Measurements from ENCODE around the gene METTL24.
"Not testable (repeated sequence)": the region's sequence is repeated elsewhere in the genome, so short reads cannot be mapped to it uniquely, and the experiment has no call there.

The METTL24 gene

GRCh38 chr6:110270165-110270564, 88.0 kb downstream of the METTL24 start:
- no peak for DNase-seq (ENCODE audit: low read depth in 3 of 3, low spot score in 1 of 3)

DNA sequence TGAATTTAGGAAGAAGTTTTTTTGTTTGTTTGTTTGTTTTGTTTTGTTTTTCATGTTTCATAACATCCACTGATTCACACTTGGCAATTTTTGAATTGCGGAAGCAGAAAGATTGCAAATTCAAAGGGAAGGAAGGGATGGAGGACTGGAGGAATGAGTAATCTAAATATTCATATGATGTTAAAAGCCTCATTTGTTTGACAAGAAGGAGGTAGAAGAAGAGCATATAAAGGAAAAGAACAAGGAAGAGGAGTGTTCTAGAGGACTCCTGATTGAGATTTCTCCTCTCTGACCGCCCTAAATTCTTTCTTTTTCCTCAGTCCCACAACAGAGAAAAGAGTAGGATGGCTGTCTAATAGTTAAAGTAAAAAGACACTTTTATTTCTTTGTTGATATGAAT, 88.5 kb downstream of the METTL24 start:
- no peak for DNase-seq (ENCODE audit: low read depth in 3 of 3, low spot score in 1 of 3)

DNA sequence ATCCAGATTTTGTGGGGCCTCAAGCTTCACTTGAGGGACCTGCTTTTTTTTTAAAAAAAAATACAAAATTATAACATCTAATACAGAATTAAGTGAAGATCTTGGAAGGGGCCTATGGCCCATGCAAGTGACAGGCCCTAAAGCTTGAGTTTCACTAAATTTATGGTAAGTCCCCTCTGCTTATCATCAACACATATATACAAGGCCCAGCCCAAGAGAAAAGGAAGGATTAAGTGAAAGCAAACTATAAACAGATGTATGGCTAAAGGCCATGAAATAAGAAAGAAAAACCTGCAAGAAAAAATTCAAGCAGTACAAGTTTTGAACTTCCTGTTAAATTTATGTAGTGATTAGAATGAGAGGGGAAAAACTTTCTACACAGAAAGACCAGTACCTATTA, 91.2 kb downstream of the METTL24 start:
- no peak for DNase-seq (ENCODE audit: low read depth in 3 of 3, low spot score in 1 of 3)

- DNase-seq (ENCODE audit: low read depth in 3 of 3, low spot score in 1 of 3) = no peak
Observed at GRCh38 chr6:110265273-110265672, 92.9 kb downstream of the METTL24 start.

DNA sequence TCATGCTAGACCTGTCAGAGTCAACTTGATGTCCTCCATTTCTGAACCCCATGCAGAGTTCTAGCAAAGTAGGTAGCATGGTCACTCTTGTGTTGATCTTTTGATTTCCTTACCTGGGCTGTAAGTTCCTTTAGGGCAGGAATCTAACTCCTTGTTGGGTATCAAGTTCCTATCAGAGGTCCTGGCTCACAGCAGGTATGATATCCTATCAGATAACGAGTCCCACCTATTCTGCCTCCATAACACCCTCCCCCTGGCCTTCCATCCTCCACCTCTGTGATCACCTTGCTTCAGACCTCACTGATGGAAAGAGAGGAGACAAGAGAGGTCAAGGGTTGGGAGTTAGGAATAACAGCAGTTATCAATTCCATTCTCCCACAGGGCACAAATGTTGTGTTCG, 101.8 kb downstream of the METTL24 start:
- DNase-seq (ENCODE audit: low read depth in 3 of 3, low spot score in 1 of 3) = no peak

DNA sequence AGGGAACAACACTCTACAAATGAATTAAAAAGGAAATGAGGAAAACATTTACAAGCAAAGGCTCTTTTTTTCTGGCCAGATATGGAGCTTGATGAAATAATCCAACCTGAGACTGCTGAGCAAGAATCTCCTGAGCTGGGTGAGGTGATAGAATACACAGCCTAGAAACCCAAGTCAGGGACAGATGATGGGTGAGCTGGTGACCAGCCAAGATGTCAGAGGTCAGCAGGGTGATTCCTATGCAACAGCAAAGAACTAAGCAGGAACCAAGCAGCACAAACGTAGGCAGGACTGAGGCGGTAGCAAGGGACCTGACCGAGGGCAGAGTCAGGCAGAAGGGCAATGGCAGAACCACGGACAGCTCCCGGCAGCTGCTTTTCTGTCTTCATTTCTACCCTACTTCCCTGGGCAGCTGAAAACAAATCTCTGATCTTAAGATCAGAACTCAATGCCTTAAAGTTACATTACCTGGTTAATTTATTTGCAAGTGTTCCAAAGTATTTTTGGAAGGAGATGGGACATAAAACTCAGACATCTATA, 102.9 kb downstream of the METTL24 start:
- peak in 1 of 3 donors; percentile 0 for DNase-seq (ENCODE audit: low read depth in 3 of 3, low spot score in 1 of 3)

GRCh38 chr6:110250838-110251237, 107.3 kb downstream of the METTL24 start:
- no peak for DNase-seq (ENCODE audit: low read depth in 3 of 3, low spot score in 1 of 3)

GRCh38 chr6:110250058-110250457, 108.1 kb downstream of the METTL24 start:
- no peak for DNase-seq (ENCODE audit: low read depth in 3 of 3, low spot score in 1 of 3)

- DNase-seq (ENCODE audit: low read depth in 3 of 3, low spot score in 1 of 3) = no peak
Observed at GRCh38 chr6:110246900-110247546, 111.1 kb downstream of the METTL24 start.

DNA sequence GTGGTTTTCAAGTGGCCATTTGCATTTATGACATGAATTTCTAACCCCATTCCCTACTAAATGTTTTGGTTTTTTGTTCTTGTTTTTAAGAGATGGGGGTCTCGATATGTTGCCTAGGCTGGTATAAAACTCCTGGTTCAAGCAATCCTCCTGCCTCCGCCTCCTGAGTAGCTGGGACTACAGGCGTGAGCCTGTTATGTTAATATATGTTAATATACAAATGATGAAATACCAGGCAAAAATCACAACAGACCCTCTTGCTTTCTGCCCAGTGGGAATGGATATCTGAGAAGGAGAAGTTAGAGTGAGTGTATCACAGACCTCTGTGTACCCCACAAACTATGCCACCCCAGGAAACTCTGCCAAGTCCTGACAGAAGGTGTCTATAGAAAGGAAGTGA, 111.8 kb downstream of the METTL24 start:
- DNase-seq (ENCODE audit: low read depth in 3 of 3, low spot score in 1 of 3) = no peak

- DNase-seq (ENCODE audit: low read depth in 3 of 3, low spot score in 1 of 3) = not testable (repeated sequence)
Observed at GRCh38 chr6:110244621-110245020, 113.5 kb downstream of the METTL24 start.

DNA sequence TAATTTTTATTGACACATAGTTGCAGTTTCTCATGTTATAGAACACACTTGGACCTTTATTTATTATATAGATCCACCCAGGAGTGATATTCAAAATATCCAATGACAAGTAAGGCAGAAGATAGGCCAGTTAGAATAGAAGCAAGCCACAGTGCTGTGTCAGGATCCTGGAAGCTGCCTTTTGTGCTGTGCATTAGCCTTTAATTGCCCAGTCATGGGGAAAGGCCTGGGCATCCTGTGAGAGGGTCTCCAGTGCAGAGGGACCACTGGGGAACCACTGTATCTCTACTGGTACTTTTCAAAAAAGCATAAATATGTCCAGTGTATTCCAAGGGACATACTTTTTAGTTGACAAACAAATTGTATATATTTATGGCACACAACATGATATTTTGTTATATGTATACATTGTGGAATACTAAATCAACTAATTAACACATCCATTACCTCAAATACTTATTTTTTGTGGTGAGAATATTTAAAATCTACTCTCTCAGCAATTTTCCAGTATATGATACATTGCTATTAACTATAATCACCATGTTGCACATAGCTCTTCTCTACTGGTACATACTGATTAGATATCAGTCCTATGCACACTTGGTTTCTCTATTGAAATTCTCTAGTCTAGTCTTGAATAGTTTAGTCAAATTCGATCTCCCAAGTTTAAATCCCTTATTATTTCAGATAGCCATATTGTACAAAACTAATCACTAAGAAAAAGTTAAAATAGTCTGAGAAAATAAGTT, 118.4 kb downstream of the METTL24 start:
- no peak for DNase-seq (ENCODE audit: low read depth in 3 of 3, low spot score in 1 of 3)

DNA sequence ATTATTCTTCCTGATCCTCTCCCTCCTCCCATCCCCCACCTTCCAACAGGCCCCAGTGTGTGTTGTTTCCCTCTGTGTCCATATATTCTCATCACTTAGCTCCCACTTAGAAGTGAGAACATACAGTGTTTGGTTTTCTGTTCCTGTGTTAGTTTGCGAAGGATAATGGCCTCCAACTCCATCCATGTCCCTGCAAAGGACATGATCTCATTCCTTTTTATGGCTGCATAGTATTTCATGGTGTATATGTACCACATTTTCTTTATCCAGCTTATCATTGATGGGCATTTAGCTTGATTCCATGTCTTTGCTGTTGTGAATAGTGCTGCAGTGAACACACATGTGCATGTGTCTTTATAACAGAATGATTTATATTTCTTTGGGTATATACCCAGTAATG, 122.1 kb downstream of the METTL24 start:
- not testable (repeated sequence) for DNase-seq (ENCODE audit: low read depth in 3 of 3, low spot score in 1 of 3)

DNA sequence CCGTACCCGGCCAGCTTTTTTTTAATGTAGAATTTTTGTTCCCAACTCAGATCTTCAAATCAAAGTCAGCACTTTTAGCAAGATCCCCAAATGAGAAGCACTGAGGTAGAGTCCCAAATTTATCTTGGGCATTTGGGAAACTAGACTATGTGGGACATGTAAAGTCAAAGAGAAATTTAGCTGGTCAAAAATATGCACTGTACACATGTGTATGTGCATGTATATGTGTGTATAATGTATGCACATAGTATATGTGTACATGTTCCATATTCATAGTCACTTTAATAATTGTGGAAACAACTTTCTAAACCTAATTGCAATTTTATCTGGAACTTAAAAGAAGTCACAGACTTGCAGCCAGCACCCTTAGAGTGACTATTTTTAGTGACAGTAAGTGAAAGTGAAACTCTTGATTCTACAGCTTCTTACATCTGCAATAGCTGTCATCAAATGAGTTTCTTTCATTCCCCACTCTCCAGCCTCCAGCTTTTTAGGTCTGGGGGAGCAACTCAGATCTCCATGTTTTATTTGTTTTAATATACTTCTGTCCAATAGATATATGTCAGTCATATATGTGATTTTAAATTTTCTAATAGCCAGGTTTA, 124.3 kb downstream of the METTL24 start:
- DNase-seq (ENCODE audit: low read depth in 3 of 3, low spot score in 1 of 3) = no peak

- no peak for DNase-seq (ENCODE audit: low read depth in 3 of 3, low spot score in 1 of 3)
Observed at GRCh38 chr6:110232450-110232849, 125.7 kb downstream of the METTL24 start.

- DNase-seq (ENCODE audit: low read depth in 3 of 3, low spot score in 1 of 3) = no peak
Observed at GRCh38 chr6:110226261-110226660, 131.9 kb downstream of the METTL24 start.

DNA sequence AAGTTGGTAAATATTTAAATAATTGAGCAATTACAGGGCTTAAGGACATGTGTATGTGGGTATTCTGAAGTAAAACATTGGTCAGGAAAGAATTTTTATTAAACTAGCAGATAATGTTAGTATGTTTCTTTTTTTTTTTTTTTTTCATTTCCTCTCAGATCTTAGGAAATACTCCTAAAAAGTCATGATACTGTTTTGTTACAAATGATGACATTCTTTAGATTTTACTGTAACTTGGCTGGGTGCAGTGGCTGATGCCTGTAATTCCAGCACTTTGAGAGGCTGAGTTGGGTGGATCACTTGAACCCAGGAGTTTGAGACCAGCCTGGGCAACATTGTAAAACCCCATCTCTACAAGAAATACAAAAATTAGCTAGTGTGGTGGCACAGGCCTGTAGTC, 136.4 kb downstream of the METTL24 start:
- DNase-seq (ENCODE audit: low read depth in 3 of 3, low spot score in 1 of 3) = no peak

- DNase-seq (ENCODE audit: low read depth in 3 of 3, low spot score in 1 of 3) = no peak
Observed at GRCh38 chr6:110217266-110217665, 140.9 kb downstream of the METTL24 start.

GRCh38 chr6:110216140-110216539, 142.0 kb downstream of the METTL24 start:
- no peak for DNase-seq (ENCODE audit: low read depth in 3 of 3, low spot score in 1 of 3)

DNA sequence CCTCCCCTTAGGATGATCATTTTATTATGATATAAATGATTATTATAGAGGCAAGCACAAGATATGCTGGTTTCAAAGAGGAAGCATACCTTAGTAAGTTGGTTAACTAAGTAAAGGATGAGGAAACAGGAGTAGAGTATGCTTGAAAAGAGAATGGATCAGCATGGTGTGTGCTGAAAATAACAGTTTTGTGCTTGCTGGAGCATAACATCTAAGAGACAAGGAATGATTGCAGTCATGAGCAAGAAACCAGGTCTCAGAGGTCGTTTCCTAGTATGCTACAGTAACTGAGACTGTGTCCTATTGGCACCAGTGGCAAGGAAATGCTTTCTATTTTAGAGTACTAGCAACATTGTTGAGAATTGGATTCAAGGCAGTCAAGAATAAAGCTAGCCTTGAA, 143.8 kb downstream of the METTL24 start:
- DNase-seq (ENCODE audit: low read depth in 3 of 3, low spot score in 1 of 3) = no peak

DNA sequence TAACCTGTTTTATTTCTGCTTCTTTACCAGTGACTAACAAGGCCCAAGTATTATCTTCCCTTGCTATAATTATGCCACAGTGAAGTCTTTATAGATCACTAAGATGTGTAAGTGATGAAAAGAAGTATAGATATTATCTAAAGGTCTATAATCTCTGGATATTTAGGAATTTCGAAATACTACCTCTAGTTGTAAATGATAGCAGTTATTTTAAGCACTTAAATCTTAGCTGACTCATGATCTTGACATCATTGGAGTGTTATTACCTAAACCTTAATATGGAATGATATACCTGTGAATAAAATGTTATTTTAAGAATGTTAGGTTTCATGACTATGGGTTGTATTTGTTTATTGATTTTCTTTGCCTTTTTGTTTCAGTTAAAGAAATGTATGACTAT, 146.4 kb downstream of the METTL24 start:
- no peak for DNase-seq (ENCODE audit: low read depth in 3 of 3, low spot score in 1 of 3)

DNA sequence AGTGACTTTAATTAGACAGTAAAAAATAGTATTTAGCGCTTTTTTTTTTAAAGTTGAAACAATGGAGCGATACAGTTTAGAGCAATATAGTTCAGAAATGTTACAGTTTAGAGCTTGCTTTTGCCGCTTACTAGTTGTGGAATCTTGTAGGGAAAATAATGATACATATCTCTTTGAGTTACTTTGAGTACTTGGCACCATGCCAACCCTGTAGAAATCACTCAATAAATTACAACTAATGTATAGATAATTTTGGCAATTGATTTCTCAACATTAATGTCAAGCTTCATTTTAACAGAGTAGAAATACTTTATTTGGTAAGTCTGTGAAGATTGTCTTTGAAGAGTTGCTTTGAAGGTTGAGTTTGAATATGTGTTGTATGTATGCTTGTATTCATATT, 150.5 kb downstream of the METTL24 start:
- no peak for DNase-seq (ENCODE audit: low read depth in 3 of 3, low spot score in 1 of 3)

Measured in stimulated activated CD4-positive, alpha-beta T cell treated with anti-CD3 and anti-CD28 coated beads, TNF-alpha, amount 100 ng/mL, for 1 hour (primary cell).